HG02885 (cell line): ENCODE measurements around the gene ZNF846.
A peak's percentile ranks its signal among the peaks of the same experiment; 100 is the strongest.
"Not testable (repeated sequence)": the region's sequence is repeated elsewhere in the genome, so short reads cannot be mapped to it uniquely, and the experiment has no call there.

Source experiments
- ATAC-seq: cut with Tn5 transposase; IDR thresholded peaks from one replicate; pipeline ENCODE4 v1.9.1; 2021; ENCODE audit warnings: mild to moderate bottlenecking; ENCODE audit not compliant: unreplicated experiment, poor library complexity

ZNF846 gene

DNA sequence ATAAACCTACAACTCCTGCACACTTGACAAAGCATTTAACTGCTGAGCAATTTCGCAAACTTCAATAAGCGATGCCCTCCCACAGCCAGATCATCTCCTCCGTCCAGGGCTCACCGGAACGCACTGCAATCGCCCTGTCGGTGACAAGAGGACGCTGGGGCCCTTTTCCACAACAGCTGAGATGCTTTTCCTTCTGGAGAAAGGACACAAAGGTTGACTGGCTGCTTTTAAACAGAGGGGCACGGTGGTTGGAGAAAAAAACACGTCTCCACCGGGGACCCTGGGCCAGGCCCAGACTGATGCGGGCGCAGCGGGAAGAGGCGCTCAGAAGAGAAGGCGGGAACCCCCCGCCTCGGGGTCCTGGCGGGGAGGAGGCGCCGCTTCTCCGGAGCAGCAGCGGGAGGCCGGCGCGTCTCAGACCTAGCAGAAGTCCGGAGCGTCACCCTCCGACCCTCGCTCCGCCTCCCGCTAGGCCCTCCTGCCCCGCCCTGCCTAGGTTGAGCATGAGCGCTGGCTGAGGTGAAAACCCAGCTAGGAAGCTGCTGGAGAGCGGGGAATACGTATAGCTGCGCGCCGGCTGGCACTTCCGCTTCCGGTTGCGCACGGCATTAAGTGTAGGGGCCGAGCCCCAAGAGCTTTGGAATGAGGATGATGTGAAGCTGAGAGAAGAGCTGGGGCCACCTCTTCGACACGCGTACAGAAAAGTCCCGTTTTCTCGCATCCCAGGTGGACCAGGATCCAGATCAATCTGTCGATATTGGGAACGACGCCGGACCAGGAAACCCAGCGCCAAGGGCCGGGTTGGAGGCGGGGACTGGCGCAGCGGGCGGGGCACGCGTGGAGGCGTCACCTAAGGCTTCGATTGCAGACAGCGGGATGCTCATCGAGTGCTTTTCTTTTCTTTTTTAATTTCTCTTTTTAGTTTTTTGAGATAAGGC is at the start of gene ZNF846:
Gene ZNF846, minus strand, starts transcription at position 564 of the 938 bp plus-strand sequence. CDS start 3,788 bp downstream, outside the sequence.
- ATAC-seq: peak; percentile 98

DNA sequence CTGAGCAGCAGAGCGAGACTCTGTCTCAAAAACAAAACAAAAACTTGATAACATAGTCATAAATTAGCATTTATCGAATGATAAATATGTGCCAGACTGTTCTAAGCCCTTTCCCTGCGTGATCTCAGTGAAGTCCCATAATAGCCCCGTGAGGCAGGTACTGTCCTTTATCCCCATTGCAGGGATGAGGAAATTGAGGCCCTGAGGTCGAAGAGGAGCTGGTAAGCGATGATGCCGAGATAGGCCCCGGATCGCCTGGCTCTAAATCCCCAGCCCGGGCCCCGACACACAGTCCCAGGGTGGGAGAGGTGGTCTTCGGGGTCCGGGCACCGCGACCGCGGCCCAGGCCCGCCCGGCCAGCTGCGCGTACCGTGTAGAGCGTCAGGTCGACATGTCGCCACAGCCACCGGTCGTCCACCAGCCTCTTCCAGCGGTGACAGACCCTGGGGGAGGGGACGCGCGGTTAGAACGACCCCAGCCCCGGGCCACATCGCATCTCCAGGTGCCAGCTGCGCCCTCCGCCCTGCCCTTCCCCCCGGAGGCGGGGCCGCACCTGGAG is 49.7 kb upstream of the ZNF846 start:
- ATAC-seq: no peak

GRCh38 chr19:9811139-9811538 is 42.6 kb upstream of the ZNF846 start:
- no peak for ATAC-seq

DNA sequence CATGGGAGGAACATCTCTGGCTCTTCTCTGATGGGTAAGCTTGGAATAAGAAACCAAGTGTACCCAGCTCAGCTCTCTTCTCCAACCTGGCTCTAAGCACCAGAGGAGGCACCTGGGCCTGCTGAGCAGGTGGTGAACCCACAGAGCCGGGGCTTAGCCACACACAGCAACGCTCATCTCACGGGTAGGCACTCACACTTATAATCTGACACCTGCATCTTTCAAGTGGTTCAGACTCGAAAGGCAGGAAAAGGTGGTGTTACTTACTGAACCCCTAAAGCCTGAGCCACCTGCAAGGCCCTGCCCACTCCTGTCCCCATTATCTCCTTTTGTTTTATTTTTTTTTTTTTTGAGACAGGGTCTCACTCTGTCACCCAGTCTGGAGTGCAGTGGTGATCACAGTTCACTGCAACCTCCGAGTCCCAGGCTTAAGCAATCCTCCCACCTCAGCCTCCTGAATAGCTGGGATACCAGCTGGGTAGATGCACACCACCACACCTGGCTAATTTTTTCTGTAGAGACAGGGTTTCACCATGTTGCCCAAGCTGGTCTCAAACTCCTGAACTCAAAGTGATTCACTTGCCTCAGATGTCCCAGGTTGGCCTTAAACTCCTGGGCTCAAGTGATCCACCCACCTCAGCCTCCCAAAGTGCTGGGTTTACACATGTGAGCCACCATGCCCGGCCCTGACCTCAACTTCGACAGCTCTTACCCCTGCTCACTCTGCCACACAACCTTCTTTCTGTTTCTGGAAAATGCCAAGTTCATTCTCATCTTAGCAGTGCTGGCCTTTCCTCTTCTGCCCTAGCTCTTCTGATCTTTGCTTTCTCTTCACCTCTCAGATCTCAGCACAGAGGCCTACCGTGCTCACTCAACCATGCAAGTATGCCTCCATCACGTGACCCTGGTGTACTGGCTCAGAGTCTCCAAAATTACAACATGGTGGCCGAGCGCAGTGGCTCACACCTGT is 40.6 kb upstream of the ZNF846 start:
- no peak for ATAC-seq

- ATAC-seq: no peak
Measured at GRCh38 chr19:9806803-9807202, 38.3 kb upstream of the ZNF846 start.

DNA sequence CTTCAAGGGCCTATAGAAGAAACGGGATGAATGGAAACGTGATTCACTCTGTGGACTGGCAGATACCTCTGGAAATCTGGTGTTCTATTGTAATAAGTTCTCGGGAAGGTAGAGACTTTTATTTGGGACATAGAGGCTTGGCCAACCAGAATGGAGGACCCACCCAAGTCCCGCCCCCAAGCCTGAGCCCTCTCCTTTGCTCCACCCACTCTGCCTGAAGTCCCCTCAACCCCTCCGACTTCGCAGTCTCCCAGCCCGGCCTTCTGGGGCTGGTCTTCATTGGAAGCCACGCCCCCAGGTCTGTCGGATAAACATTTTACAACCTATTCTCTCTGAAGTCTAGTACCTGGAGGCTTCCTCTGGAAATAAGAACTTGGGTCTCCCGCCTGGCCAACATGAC is 33.4 kb upstream of the ZNF846 start:
- no peak for ATAC-seq

GRCh38 chr19:9799162-9799561 is 30.6 kb upstream of the ZNF846 start:
- ATAC-seq: no peak

DNA sequence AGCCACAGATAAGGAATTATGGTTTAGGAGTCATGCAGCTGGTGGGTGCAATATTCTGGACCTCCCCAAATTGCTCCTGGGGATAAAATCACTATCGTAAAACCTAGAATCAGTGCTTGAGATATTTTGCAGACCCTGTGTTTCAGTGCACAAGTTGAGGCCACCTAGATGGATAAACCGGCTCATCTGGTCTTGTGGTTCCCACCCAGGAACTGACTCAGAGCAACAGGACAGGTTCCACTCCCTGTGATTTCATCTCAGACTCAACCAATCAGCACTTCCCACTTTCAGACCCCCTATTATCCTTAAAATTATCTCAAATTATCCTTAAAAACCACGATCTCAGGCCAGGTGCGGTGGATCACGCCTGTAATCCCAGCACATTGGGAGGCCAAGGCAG is 29.3 kb upstream of the ZNF846 start:
- no peak for ATAC-seq

DNA sequence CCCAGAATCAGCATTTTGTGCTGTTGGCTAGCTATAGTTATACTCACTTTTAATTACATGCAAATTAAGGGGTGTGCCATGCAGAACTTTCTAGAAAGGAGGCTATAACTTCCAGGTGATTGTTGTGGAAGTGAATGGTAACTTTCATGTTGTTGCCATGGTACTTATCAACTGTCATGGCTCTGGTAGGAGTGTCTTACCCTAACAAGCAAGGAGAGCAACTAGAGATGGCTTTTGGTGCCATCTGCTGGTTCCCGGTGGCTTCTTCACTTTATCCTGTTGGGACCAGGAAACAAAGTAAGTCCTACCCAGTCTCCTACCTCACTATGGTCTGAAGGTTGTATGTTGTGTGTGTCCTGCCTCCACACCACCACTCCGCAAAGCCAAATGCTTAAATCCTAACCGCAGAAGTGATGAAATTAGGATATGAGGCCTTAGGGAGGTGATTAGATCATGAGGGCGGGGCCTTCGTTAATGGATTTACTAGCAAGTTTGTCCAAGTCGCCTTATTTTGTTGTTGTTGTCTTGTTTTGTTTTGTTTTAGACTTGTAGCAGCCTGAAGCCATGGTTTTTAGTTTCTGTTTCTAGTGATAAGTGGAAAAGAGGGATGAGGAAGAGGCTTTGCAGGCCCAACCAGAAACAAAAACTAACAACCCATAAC is 27.7 kb upstream of the ZNF846 start:
- ATAC-seq: no peak

GRCh38 chr19:9793071-9793591 is 24.6 kb upstream of the ZNF846 start:
- ATAC-seq: peak; percentile 8

DNA sequence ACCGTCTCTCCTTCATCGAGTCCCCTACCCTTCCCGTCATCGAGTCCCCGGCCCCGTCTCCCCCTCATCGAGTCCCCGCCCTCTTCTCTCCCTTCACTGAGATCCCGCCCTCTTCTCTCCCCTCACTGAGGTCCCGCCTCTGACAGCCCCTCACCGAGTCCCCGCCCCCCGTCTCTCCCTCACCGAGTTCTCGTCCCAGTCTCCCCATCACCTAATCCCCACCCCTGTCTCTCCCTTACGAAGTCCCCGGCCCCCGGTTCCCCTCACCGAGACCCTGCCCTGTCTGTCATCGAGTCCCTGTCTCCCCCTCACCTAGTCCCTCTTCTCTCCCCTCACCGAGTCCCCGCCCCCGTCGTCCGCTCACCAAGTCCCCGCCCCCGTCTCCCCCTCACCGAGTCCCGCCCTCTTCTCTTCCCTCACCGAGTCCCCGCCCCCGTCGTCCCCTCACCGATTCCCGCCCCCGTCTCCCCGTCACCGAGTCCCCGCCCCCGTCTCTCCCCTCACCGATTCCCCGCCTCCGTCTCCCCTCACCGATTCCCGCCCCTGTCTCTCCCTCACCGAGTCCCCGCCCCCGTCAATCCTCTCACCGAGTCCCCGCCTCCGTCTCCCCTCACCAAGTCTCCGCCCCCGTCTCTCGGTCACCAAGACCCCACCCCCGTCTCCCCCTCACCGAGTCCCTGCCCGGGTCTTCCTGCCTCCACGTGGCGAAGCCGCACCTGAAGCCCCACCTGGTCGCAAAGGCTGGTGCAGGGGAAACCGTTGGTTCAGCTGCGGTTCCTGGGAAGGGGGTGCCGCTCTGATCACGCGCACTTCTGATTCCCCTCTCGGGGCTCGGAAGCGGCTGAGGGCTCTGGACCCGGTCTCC is 23.9 kb upstream of the ZNF846 start:
- peak; percentile 54 for ATAC-seq

DNA sequence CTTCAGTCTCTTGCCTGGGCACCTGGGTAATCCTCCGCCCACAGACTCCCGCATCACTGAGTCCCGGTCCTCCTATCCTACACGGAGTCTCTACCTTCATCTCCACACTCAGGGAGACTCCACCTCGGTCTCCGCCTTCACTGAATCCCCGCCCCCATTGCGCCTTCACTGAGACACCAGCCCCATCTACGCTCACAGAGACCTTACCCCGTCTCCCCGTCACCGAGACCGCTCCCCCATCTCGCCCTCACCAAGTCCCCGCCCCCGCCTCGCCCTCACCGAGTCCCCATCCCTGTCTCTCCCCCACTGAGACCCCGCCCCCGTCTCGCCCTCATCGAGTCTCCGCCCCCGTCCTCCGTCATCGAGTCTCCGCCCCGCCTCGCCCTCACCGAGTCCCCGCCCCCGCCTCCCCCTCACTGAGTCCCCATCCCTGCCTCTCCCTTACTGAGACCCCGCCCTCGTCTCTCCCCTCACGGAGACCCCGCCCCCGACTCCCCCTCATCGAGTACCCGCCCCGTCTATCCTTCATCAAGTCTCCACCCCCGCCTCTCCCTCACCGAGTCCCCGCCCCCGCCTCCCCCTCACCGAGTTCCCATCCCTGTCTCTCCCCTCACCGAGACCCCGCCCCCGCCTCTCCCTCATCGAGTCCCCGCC is 23.1 kb upstream of the ZNF846 start:
- peak; percentile 49 for ATAC-seq

DNA sequence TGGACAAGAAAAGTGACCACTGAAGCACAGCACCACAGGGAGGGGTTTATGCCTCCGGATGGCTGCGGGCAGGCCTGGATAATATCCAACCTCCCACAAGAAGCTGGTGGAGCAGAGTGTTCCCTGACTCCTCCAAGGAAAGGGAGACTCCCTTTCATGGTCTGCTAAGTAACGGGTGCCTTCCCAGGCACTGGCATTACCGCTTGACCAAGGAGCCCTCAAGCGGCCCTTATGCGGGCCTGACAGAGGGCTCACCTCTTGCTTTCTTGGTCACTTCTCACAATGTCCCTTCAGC is 22.5 kb upstream of the ZNF846 start:
- ATAC-seq: not testable (repeated sequence)

- not testable (repeated sequence) for ATAC-seq
Measured at GRCh38 chr19:9789579-9789978, 21.0 kb upstream of the ZNF846 start.

DNA sequence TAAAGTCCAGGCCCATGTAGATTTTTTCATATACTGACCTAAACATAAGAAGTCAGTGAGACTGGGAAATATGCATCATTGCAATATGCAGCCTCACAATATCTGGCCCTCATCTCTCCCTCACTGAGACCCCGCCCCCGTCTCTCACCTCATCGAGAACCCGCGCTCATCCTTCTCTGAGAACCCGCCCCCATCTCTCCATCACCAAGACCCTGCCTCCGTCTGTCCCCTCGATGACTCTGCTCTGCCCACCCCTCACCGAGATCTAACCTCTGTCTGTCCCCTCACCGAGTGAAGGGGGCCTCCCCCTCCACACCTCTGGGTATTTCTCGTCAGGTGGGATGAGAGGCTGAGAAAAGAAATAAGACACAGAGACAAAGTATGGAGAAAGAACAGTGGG is 20.5 kb upstream of the ZNF846 start:
- ATAC-seq: no peak

GRCh38 chr19:9788604-9789003 is 20.1 kb upstream of the ZNF846 start:
- not testable (repeated sequence) for ATAC-seq

GRCh38 chr19:9786819-9787218 is 18.3 kb upstream of the ZNF846 start:
- ATAC-seq: no peak

GRCh38 chr19:9786342-9786741 is 17.8 kb upstream of the ZNF846 start:
- no peak for ATAC-seq
